Smooth muscle cell (in vitro differentiated cells): ENCODE results near the gene SHROOM3. TPM values are rescaled to one million over a fixed set of nuclear protein-coding genes. Genes with fewer than 3 reads are reported as not detected.

Experiments
- DNase-seq: peaks from one replicate; lab custom pipeline; 2025; ENCODE audit not compliant: unreplicated experiment; lab: John Stamatoyannopoulos, UW
- H2AFZ ChIP-seq: fragments of 200-600 bp; sonication (generic); 2 replicates; pipeline ENCODE4 v1.6.0; 2016; ENCODE audit warnings: antibody characterized with exemption, low read depth, mild to moderate bottlenecking
- H3F3A ChIP-seq: fragments of 200-600 bp; sonication (generic); 2 replicates; pipeline ENCODE4 v1.6.0; 2017; ENCODE audit warnings: antibody characterized with exemption, low read depth
- H3K27ac ChIP-seq: fragments of 200-600 bp; sonication (generic); 2 replicates; pipeline ENCODE4 v1.5.1; 2016; ENCODE audit warnings: low read depth, mild to moderate bottlenecking
- H3K27me3 ChIP-seq: fragments of 200-600 bp; sonication (generic); 2 replicates; pipeline ENCODE4 v1.6.1; 2016; ENCODE audit warnings: low read depth, mild to moderate bottlenecking
- H3K36me3 ChIP-seq: fragments of 200-600 bp; sonication (generic); 2 replicates; pipeline ENCODE4 v1.5.1; 2016; ENCODE audit warnings: low read depth
- H3K4me1 ChIP-seq: fragments of 200-600 bp; sonication (generic); 2 replicates; pipeline ENCODE4 v1.5.1; 2016; ENCODE audit warnings: low read depth
- H3K4me2 ChIP-seq: fragments of 200-600 bp; sonication (generic); 2 replicates; pipeline ENCODE4 v1.6.0; 2016; ENCODE audit warnings: mild to moderate bottlenecking
- H3K4me3 ChIP-seq: fragments of 200-600 bp; sonication (generic); 2 replicates; pipeline ENCODE4 v1.5.1; 2016; ENCODE audit warnings: mild to moderate bottlenecking
- H3K79me2 ChIP-seq: fragments of 200-600 bp; sonication (generic); 2 replicates; pipeline ENCODE4 v1.6.0; 2016; ENCODE audit warnings: low read depth, mild to moderate bottlenecking
- H3K9ac ChIP-seq: fragments of 200-600 bp; sonication (generic); 2 replicates; pipeline ENCODE4 v1.6.0; 2016; ENCODE audit warnings: low read depth
- H3K9me3 ChIP-seq: fragments of 200-600 bp; sonication (generic); replicated peaks from 2 replicates; pipeline ENCODE4 v1.5.1; 2016; ENCODE audit warnings: low read depth
- H4K20me1 ChIP-seq: fragments of 200-600 bp; sonication (generic); 2 replicates; pipeline ENCODE4 v1.6.0; 2016; ENCODE audit warnings: low read depth
- WGBS: methylation state at CpG from one replicate; pipeline ENCODE4 v1.1.7; 2016; ENCODE audit warnings: low lambda C conversion rate; 5-methylcytosine and 5-hydroxymethylcytosine counted together
- polyA plus RNA-seq: library from polyadenylated mRNA; unstranded; fragments of >200 nt; fragmentation: Nextera tagmentation; extraction: Ambion mirVana; gene quantifications from 2 replicates; pipeline ENCODE4 v1.2.1, GENCODE V29; 2016
- total RNA-seq: library from RNA; depleted of rRNA; stranded (reverse); fragments of >200 nt; gene quantifications from 2 replicates; pipeline ENCODE4 v1.2.3, GENCODE V29; 2014
- TF ChIP-seq, protein P1 (sequence below): fragments of 200-600 bp; sonication (generic); IDR thresholded peaks from 2 replicates; pipeline ENCODE4 v1.5.1; 2017; ENCODE audit warnings: borderline replicate concordance, mild to moderate bottlenecking, antibody characterized with exemption; ENCODE audit not compliant: insufficient read depth, poor library complexity, severe bottlenecking

Gene SHROOM3
- total and polyA plus RNA-seq, 2 experiments from 2014 or later = 10.0 to 31.9 TPM

DNA sequence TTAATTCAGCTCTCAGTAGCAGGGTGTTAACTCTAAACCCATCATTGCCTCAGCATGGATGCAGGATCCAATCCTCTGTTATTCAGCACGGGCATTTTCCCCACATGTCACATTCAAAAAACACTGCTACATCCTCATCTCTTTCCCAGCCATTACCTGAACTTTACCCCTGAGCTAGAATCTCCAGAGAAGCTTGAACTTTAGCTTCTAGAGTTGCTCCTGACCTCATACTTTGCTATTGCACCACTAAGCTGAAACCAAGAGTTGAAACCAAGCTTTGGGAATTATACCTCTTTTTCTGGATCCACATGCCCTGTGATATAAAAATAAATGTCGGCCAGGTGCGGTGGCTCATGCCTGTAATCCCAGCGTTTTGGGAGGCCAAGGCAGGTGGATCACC lies 90.7 kb downstream of the SHROOM3 start:
- Histone ChIP-seq H3F3A (no peaks in the 10 kb centered on the region), H3K27me3 (no peaks in the 10 kb centered on the region), H3K4me1 (no peaks in the 10 kb centered on the region), H4K20me1 (no peaks in the 10 kb centered on the region), H2AFZ (no peak overlapping the region), H3K27ac (no peak overlapping the region), H3K4me2 (no peak overlapping the region), H3K4me3 (no peak overlapping the region), H3K9ac (no peak overlapping the region), H3K9me3 (no peaks in the 10 kb centered on the region), H3K79me2 (no peaks in the 10 kb centered on the region), H3K36me3 (no peaks in the 10 kb centered on the region)
- TF ChIP-seq, protein P1, sequence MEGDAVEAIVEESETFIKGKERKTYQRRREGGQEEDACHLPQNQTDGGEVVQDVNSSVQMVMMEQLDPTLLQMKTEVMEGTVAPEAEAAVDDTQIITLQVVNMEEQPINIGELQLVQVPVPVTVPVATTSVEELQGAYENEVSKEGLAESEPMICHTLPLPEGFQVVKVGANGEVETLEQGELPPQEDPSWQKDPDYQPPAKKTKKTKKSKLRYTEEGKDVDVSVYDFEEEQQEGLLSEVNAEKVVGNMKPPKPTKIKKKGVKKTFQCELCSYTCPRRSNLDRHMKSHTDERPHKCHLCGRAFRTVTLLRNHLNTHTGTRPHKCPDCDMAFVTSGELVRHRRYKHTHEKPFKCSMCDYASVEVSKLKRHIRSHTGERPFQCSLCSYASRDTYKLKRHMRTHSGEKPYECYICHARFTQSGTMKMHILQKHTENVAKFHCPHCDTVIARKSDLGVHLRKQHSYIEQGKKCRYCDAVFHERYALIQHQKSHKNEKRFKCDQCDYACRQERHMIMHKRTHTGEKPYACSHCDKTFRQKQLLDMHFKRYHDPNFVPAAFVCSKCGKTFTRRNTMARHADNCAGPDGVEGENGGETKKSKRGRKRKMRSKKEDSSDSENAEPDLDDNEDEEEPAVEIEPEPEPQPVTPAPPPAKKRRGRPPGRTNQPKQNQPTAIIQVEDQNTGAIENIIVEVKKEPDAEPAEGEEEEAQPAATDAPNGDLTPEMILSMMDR = no peak
- no peak for DNase-seq
- WGBS = 94% methylated on average over 4 of the region's 4 CpGs

DNA sequence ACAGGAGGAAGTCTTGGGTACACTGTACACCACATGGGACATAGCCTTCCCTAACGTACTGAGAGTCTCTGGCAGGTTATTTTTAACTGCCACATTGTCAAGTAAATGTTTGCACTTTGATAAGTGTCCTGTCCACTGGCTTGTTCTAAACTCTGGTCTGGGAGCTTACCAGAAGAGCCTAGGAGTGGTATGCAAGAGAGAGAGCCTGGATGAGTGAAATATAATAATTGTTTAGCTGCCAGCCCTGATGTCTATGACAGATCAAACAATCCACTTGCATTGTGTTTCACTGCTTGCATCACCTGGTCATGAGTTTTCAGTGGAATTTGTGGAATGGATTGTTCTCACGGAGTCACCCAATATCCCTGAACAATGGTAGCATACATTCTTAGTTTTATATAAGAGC lies 91.6 kb downstream of the SHROOM3 start:
- 39% methylated on average over 2 of the region's 2 CpGs for WGBS
- H3K9ac ChIP-seq = no peak overlapping the region
- H3K27ac ChIP-seq = no peak overlapping the region
- H3K4me1 ChIP-seq = no peaks in the 10 kb centered on the region
- no peaks in the 10 kb centered on the region for H3K36me3 ChIP-seq
- no peaks in the 10 kb centered on the region for H3K79me2 ChIP-seq
- no peak overlapping the region for H3K4me3 ChIP-seq
- TF ChIP-seq, protein P1 = no peak
- DNase-seq = no peak
- no peaks in the 10 kb centered on the region for H3K27me3 ChIP-seq
- no peak overlapping the region for H3K4me2 ChIP-seq
- no peaks in the 10 kb centered on the region for H3F3A ChIP-seq
- no peak overlapping the region for H2AFZ ChIP-seq
- no peaks in the 10 kb centered on the region for H3K9me3 ChIP-seq
- no peaks in the 10 kb centered on the region for H4K20me1 ChIP-seq

DNA sequence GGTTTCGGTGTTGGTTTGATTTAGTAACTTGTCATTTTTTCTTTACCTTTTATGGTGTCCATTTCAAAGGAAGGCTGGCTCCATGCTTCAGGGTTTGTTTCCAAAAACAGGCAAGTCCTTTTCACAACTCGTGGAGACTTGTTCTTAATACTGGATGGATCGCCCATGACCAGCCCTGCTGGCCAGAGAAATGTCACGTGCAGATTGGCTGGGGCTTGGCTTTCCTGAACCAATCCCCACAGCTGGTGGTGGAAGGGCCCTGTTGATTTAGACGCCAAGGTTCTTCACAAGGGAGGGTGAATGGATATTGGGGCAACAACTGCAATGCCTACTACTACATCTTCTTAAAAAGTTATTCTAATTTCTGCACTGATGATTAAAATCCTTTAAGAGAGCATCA lies 92.6 kb downstream of the SHROOM3 start:
- Histone ChIP-seq H2AFZ (no peak overlapping the region), H3K27me3 (no peaks in the 10 kb centered on the region), H3K4me1 (no peaks in the 10 kb centered on the region), H3K9ac (no peak overlapping the region), H3K36me3 (no peaks in the 10 kb centered on the region), H4K20me1 (no peaks in the 10 kb centered on the region), H3F3A (no peaks in the 10 kb centered on the region), H3K79me2 (no peaks in the 10 kb centered on the region), H3K27ac (no peak overlapping the region), H3K9me3 (no peaks in the 10 kb centered on the region), H3K4me2 (no peak overlapping the region), H3K4me3 (no peak overlapping the region)
- DNase-seq = no peak
- WGBS = 90% methylated on average over 5 of the region's 5 CpGs
- TF ChIP-seq, protein P1 = no peak

DNA sequence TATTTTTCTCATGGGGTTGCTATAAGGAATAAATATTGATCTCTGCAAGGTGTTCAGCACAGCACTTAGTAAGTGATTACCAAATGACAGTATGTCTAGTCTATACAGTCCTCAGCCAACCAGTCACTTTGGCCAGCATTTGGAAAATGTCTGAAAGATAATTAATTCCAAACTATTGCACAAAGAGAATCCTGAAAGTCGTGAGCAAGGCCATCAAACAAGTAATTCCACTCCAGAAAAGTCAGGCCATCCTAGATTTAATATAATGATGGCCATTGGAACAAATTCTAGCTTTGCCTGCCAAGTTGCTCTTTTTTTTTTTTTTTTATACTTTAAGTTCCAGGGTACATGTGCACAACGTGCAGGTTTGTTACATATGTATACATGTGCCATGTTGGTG lies 96.6 kb downstream of the SHROOM3 start:
- Histone ChIP-seq H3K4me1 (peaks cover 7% of the 10 kb centered on the region), H3K36me3 (no peaks in the 10 kb centered on the region), H3K27ac (no peak overlapping the region), H3K27me3 (no peaks in the 10 kb centered on the region), H3K9ac (no peak overlapping the region), H3F3A (no peaks in the 10 kb centered on the region), H3K9me3 (no peaks in the 10 kb centered on the region), H2AFZ (no peak overlapping the region), H4K20me1 (no peaks in the 10 kb centered on the region), H3K79me2 (no peaks in the 10 kb centered on the region), H3K4me2 (no peak overlapping the region), H3K4me3 (no peak overlapping the region)
- TF ChIP-seq, protein P1 = no peak
- no peak for DNase-seq
- WGBS = 82% methylated on average over 2 of the region's 2 CpGs
